ELR (cell line): ENCODE results near the gene PDHA2.
"Not testable (repeated sequence)": the region's sequence is repeated elsewhere in the genome, so short reads cannot be mapped to it uniquely, and the experiment has no call there.

Source experiments
- DNase-seq: peaks from one replicate; pipeline ENCODE4 v3.0.0-alpha.2; 2015; ENCODE audit warnings: low read depth

The PDHA2 gene

DNA sequence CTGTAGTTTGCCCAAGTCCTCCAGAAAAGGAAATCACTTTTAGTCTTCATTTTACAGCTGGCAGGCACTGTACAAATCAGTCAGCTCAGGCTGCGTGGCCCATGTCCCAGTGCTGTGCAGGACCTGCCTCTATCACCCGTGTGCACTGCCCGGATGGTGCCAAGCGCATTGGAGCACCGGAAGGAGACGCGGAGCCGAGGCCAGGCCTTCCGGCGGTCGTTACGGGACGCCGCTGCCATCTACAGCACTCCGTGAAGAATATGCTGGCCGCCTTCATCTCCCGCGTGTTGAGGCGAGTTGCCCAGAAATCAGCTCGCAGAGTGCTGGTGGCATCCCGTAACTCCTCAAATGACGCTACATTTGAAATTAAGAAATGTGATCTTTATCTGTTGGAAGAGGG lies at the start of gene PDHA2:
Gene PDHA2, plus strand, starts transcription at position 203 of the 400 bp plus-strand sequence. Its CDS starts 58 bp downstream, at position 261.
- no peak for DNase-seq

DNA sequence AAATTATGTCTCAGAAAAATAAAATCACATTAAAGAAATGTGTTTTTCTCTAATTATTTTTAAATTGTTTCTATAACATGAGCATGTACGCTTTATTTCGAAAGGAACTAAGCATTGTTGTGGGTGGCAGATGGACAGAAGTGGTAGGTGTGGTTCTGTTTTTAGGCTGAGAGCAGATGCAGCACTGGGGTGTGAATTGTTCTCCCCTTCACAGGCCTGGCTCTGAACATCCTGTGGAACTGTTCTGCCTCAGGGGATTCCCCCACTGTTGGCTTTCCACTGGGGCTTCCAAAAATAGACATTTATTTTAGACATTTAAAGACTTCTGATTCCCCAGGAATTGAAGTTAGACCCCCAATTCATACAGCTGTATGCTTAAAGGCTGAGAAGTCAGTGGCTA lies 41.9 kb upstream of the PDHA2 start:
- DNase-seq = no peak

DNA sequence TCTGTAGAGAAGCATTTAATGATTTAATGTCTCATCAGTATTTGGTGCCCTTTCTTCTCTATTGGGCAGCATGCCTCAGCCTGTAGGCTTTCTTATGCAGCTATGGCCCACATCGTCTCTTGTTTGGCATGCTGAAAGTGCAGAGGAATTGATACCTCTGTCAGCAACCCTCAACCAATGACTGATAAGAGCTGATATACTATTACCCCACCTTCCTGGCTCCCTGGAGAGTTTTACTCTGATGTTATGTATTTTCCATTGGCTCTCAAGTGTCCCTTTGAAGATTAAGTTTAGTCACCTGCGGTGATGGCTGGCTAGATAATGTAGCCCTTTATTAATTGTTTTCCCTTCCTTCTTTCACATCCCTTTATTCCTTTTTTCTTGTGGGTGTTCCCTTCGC lies 41.2 kb upstream of the PDHA2 start:
- no peak for DNase-seq

DNA sequence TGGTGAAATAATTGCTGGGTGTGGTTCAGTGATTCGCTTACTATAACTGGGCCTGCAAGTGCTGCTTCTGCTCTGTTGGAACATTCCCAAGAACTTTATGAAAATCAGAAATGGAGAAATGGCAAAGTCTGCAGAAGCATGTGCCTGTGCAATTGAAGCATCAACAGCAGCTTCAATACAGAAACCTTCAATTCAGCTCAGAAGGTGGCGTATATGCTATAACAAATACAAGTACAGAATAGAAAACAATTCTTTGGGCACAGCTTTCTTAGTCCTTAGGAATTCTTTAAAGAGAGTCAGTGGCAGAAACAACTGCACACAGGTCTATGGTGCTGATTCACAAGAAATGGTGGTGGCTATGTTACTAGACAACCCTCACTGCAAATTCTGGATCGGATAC lies 18.0 kb upstream of the PDHA2 start:
- DNase-seq = no peak

DNA sequence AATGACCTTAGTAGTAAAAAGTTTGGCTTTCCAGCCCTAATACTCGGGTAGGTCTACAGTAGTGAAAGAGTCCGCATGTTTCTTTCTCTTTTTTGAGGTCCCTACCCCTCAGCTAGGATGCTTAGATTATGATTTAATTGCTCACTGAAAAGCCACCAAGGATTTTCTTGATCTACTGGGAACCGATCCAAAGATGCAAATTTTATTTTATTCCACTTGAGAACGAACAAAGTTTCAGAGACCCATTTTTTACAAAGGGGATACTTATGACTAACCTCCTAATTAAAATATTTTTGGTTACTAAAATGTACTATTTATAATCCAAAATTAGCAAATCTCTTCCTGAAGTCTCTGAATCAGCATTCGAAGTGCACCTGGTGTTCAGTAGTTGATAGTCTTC lies 14.3 kb upstream of the PDHA2 start:
- no peak for DNase-seq

DNA sequence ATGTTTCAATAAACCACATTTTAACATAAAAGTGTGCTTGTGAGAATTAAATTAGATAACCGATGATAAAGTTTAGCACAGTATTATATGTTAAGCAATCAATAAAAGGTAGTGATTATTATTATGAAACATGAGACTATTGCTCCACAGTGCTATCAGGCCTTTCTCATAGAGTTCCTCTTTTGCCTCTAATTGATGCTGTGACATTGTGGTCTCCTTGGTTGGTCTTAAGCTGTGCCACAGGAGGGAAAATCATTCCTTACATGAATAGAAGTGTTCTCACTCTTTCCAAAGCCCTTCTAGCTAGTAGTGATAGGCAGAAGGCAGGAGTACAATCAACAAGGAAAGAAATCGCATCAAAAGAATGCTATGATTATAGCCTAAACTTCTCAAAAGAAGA lies 9.2 kb upstream of the PDHA2 start:
- DNase-seq = no peak

DNA sequence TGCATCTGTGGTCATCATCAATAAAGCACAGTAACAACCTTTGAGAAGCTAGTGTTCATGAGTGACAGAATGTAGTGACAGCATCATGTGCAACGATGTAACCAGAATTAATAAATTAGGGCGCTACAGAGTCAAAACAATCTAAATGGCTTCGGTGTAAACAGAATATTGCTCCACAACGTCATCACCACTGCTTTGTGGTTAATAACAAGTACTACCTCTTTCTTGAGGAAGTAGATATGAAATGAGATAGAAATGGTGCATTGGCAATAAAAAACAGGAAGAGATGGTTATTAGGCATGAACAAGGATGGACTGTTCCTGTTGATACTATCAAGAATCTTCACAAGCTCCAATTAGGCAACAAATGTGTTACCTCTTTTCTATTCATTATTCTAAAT lies 8.7 kb upstream of the PDHA2 start:
- DNase-seq = no peak

DNA sequence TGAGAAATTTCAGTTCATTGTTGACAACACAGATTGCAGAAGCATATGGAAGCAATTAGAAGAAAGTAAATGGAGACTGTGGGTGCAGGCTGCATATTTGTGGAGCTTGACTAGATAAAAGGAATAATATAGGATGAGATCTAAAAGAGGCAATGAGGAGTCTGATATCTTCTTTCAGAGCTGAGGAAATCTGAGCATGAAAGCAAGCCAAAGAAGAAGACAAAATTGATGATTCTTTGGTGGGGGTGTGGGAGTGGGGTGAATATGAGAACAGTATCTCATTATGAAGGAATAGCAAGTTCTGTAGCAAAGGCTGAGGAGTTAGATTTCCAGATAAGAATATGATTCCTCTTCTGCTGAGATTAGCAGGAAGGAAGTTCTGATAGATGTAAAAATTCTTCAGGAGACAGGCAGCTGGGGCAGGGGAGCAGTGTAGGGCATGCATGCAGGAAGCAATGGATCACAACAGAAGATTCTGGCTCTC lies 6.1 kb upstream of the PDHA2 start:
- no peak for DNase-seq

DNA sequence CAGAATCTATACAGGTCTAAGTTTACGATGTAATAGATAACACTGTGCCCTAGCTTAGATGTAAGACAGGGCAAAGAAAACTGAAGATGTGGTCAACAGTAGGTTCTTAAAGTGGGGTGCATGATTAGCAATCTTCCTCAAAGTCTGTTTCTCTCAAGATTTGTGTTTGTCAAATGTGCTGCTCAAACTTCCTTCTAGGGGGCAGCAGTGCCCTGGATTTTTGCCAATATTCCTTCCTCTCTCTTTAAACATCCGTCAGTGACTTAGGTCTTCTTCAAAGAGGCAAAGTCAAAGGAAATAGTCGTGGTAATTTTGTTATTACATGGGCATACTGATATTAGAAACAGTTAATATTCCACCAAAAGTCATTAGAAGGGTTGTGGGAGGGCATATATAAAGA lies 4.2 kb upstream of the PDHA2 start:
- peak; percentile 0 for DNase-seq

DNA sequence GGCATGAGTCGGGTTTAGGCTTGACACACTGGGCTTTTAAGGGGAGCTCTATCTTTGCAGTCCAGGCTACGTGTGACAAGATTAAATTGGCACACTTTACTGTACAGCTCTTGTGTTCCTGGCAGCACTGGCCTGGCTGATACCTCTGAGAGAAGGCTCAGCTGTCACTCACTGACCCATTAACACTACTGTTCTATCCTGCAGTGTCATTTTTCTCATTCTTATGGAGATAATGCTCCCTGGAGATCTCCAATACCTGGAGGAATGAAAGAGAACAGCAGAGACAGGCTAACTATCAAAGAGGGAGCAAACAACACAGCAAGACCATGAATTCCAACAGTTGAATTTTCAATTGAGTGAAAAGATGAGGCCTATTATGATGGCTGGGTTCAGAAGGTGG lies 1.7 kb upstream of the PDHA2 start:
- DNase-seq = no peak

DNA sequence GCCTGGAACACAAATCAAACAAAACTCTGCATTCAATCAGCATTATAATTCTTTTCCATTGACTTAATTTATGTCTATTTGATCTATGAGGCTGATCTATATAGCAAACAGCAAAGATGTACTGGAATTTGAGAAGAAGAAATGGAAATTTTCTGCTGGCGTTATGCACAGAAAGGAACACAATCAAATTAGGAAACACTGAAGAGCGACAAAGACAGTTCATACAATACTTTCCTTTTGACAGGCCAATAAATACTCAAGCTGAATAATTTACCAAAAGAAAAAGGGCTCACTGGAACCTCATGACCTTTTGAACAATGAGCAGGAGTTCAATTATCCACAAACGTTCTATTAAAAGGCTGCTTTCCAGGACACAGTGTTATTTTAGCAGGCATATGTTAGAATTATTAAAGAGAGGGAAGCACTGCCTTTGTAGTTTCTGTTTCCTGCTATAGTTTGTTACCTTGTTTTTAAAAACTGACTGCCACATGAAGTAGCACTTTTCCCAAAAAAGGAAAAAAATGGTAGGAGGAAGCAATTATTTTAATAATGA lies 8.1 kb downstream of the PDHA2 start:
- DNase-seq = no peak

DNA sequence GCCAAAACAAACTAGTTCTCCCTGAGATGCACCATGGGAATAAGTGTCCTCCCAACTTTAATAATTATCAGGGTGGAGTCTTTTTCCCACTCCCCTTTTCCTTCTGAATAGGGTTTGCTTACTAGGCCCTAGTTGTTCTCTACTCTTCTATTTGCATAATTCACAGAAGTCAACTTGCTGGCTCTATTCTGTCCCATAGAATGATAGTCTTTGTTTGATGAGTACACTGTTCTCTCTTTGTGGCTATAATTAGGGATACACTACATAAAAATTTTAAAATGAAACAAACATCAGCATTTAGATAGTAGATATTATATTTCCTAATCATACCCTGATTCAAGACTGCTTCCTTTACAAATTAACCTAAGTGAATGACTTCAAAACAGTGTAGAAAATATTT lies 10.3 kb downstream of the PDHA2 start:
- DNase-seq = no peak

DNA sequence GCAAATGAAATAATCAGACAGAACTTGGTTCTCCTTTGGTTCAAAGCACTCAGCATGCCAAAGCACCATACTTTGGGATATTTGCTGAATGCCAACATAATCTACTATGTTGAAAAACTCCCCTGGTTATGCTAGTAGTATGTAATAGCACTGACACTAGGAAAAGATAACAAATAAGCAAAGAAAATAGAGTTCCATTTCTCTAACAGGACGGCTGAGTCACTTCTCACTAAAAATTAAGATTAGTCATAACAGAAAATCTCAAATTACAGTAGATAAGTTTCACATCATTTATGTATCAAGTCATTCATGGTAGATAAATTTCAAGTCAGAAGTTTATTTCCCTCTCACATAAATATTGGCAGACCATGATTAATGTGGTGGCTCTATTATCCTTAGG lies 17.9 kb downstream of the PDHA2 start:
- no peak for DNase-seq

DNA sequence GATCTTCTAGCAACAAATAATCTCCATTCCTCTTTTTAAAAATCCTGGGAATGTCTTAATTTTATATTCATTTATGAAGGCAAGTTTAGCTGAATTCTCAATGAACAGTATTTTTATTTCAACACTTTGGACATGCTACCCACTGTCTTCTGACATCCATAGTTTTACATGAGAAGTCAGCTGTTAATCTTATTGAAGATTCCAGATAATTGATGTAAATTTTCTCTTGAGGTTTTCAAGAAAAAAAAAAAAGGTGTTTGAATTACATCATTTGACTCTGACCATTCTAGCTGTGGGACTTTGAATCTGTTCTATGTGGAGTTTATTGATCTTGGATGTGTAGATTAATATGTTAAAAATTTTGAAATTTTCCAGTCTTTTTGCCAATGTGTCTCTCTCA lies 28.0 kb downstream of the PDHA2 start:
- peak; percentile 24 for DNase-seq

DNA sequence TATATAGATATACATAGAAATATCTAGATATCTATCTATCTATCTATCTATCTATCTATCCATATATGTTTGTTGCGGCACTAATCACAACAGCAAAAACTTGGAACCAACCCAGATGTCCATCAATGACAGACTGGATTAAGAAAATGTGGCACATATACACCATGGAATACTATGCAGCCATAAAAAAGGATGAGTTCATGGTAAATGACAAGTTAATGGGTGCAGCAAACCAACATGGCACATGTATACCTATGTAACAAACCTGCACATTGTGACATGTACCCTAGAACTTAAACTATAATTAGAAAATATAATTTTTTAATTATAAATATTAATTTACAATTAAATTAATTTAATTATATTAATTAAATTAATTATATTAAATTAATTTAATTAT lies 29.5 kb downstream of the PDHA2 start:
- DNase-seq = not testable (repeated sequence)

DNA sequence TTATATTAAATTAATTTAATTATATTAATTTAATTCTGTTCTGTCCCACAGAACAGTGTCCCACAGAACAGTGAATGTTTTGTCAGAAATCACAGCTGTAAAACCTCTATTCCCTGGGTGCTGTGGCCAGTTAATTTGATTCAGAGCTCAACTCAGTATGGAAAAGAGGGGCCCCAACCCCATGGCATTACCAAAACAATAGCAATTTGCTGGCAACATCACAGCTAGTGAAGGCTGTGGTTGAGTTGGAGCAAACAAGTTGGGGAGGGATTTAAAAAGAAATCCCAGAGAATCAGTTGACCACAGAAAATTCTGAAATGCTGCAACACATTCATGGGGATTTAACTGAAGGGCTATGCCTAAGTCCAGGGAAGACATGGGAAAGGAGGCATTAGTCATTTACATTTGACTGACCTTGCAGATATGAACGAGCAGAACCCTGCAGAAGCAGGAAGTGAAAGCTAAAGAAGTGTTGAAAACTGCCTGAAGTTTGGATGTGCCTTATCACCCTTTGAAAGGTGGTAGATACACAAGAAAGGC lies 30.1 kb downstream of the PDHA2 start:
- DNase-seq = no peak

DNA sequence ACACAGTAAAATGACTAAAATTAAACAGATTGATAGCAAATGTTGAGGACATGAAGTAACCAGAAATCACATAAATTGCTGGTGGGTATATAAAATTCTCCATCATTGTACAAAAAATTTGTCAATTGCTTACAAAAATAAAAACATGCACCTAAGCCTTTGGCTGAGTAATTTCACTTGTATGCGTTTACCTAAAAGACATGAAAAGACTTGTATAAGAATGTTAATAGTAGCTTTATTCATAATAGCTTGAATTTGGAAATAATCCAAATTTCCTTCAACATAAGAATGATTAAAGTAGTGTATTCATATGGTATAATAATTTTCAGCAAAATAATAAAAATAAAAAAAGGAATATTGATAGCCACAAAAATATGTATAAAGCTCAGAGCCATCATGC lies 37.7 kb downstream of the PDHA2 start:
- no peak for DNase-seq

DNA sequence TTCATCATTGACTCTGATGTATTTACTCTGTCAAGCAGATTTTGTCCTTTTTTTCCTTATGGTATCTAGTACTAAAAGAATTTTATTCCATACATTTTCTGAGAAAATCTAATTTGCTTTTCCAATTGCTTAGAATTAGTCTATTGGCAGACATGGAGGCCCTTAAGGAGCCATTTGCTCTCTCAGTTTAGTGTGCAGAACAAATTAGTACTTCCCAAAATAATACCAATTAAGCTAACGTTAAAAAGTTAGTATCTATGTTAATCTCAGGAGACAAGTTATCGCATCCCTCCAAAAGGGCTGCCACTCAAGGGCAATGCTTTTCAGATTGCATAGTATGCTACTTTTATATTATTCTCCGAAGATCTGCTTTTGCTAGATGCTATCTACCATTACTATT lies 47.7 kb downstream of the PDHA2 start:
- no peak for DNase-seq

DNA sequence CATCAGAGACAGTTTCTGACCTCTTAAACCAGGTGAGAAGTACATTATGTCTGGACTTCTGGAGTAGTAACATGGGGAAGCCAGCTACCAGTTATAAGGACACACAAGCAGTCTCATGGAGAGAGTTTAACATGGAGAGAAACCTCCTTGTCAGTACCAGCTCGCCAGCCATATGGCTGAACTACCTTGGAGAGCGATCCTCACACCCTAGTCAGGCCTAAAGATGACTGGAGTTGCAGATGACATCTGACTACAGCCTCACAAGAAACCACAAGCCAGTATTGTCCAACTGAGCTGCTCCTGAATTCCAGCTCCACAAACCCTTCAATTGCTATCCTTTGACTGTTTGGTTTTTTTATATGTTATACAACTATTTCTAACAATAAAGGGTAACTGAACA lies 49.8 kb downstream of the PDHA2 start:
- DNase-seq = no peak
